NCI-H1436 (cell line): Measurements from ENCODE around the gene SEPTIN1.
"Not testable (repeated sequence)": the region's sequence is repeated elsewhere in the genome, so short reads cannot be mapped to it uniquely, and the experiment has no call there.

Experiments used
- DNase-seq: peaks from one replicate; lab custom pipeline; 2025; lab: John Stamatoyannopoulos, UW

SEPTIN1 gene

GRCh38 chr16:30357715-30358576 is 24.4 kb downstream of the SEPTIN1 start:
- no peak for DNase-seq

- DNase-seq: no peak
Measured at GRCh38 chr16:30357085-30357714, 25.2 kb downstream of the SEPTIN1 start.

- DNase-seq: no peak
Measured at GRCh38 chr16:30356401-30357084, 25.8 kb downstream of the SEPTIN1 start.

GRCh38 chr16:30355954-30356308 is 26.4 kb downstream of the SEPTIN1 start:
- no peak for DNase-seq

- peak; percentile 98 for DNase-seq
Measured at GRCh38 chr16:30355144-30355953, 27.0 kb downstream of the SEPTIN1 start, which contains the start of gene CD2BP2. TSS of gene CD2BP2 (minus strand) at chr16:30355308. CDS start at chr16:30354681, 627 bp downstream.

- no peak for DNase-seq
Measured at GRCh38 chr16:30354423-30355143, 27.8 kb downstream of the SEPTIN1 start.

- no peak for DNase-seq
Measured at GRCh38 chr16:30353438-30354129, 28.8 kb downstream of the SEPTIN1 start.

GRCh38 chr16:30352488-30353401 is 29.6 kb downstream of the SEPTIN1 start:
- DNase-seq: no peak

- DNase-seq: no peak
Measured at GRCh38 chr16:30351586-30352419, 30.6 kb downstream of the SEPTIN1 start.

- DNase-seq: no peak
Measured at GRCh38 chr16:30351001-30351441, 31.3 kb downstream of the SEPTIN1 start.

- DNase-seq: no peak
Measured at GRCh38 chr16:30350134-30350871, 32.1 kb downstream of the SEPTIN1 start.

- DNase-seq: no peak
Measured at GRCh38 chr16:30349675-30350074, 32.7 kb downstream of the SEPTIN1 start.

- DNase-seq: no peak
Measured at GRCh38 chr16:30348929-30349328, 33.4 kb downstream of the SEPTIN1 start.

GRCh38 chr16:30348113-30348512 is 34.2 kb downstream of the SEPTIN1 start:
- DNase-seq: no peak

- no peak for DNase-seq
Measured at GRCh38 chr16:30346286-30346685, 36.1 kb downstream of the SEPTIN1 start.

- DNase-seq: not testable (repeated sequence)
Measured at GRCh38 chr16:30343491-30343820, 38.9 kb downstream of the SEPTIN1 start.

- no peak for DNase-seq
Measured at GRCh38 chr16:30342751-30343490, 39.4 kb downstream of the SEPTIN1 start.
